ENCODE data around the gene LOC101059915.

Gene LOC101059915

DNA sequence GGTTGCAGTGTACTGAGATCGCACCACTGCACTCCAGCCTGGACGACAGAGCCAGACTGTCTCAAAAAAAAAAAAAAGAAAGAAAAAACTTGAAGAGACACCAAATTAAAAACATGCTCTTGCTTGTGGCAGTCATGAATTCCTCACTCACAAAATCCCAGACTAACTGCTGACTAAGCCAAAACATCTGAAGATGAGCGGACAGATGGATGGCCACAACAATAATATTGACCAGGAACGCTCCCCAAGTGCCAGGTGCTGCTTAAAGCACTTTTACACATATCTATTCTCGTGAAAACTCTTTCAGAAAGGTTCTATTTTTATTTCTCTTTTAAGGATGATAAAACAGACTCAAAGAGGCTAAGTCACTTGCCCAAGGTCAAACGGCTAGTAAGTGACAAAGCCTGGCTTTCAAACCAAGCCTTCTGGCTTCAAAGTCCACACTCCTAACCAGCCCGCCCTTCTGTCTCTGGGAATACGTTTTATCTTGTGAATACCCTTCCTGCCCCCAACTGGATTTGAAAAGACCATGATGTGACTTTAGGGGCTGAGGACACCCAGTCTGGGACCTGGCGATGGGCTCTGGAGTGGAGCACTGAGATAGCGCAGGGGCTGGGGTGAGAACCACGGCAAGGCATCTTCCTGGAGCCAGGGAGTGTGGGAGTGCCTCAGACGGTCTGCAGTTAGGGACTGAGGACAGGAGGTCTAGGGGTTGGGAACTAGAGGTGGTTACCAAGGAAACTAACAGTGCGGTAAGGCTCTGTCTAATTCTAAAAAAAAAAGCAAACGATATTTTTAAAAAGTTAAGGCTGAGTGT, 39.5 kb upstream of the LOC101059915 start:
- peak; percentile 35 for DNase-seq (ENCODE audit: low read depth)
- TF ChIP-seq, protein P1, sequence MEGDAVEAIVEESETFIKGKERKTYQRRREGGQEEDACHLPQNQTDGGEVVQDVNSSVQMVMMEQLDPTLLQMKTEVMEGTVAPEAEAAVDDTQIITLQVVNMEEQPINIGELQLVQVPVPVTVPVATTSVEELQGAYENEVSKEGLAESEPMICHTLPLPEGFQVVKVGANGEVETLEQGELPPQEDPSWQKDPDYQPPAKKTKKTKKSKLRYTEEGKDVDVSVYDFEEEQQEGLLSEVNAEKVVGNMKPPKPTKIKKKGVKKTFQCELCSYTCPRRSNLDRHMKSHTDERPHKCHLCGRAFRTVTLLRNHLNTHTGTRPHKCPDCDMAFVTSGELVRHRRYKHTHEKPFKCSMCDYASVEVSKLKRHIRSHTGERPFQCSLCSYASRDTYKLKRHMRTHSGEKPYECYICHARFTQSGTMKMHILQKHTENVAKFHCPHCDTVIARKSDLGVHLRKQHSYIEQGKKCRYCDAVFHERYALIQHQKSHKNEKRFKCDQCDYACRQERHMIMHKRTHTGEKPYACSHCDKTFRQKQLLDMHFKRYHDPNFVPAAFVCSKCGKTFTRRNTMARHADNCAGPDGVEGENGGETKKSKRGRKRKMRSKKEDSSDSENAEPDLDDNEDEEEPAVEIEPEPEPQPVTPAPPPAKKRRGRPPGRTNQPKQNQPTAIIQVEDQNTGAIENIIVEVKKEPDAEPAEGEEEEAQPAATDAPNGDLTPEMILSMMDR (conservative IDR thresholded peaks at IDR 0.05; ENCODE audit: control insufficient read depth, insufficient read depth, low read depth, low read length): no peak
- H3K4me3 ChIP-seq (ENCODE audit: control insufficient read depth, low read depth, low read length): no peak overlapping the region

DNA sequence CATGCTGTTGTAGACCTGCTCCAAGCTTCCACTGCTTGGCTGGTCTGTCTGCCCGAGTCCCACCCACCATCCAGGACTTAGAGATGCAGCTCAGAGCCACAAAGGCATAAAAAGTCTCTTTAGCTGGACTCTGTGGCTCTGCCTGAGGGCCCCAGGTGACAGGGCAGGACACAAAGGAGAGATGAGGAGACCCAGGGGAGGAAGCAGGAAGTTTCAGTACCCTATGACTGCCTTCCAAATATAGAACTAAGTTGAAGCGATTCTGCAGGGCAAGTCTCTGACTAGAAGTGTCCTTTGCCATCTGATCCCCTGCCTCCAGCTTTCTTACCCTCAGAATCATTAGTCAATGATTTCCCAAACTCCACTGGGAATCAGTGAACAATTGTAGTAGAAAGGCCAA, 37.9 kb upstream of the LOC101059915 start:
- TF ChIP-seq, protein P1 (conservative IDR thresholded peaks at IDR 0.05; ENCODE audit: control insufficient read depth, insufficient read depth, low read depth, low read length): no peak
- H3K4me3 ChIP-seq (ENCODE audit: control insufficient read depth, low read depth, low read length): no peak overlapping the region

DNA sequence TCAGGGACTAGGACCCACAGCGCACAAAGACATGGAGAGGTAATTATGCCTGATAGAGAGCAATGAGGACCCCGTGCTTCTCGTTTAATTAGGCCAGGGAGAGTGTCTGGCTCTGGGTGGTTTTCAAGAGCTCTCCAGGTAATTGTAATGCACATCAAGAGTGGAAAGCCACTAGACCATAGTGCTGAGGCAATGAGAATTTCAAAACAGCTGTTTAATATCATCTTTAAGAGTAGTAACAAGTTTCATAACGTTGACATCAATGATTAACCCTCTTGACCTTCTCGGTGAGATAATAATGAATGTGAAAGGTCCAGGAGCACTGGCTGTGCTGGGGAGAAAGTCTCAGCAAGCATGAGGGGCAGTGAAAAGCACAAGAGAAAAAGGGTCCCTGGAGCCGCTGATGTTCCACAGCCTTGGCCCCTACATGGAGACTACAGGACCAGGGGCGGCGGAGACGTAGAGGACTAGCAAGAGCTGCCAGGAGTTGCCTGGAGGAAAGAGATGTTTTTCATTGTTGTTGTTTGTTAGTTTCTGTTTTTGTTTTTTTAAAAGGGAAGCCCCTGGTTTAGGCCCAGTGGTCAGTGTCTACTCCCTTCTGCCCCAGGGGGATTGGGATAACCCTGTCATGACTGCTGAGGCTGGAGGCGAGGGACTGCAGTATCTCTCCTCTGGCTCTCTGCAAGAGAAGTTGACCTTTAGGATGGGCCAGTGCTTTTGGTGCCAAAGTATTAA, 34.3 kb upstream of the LOC101059915 start:
- DNase-seq (ENCODE audit: low read depth): no peak
- TF ChIP-seq, protein P1 (conservative IDR thresholded peaks at IDR 0.05; ENCODE audit: control insufficient read depth, insufficient read depth, low read depth, low read length): no peak
- H3K4me3 ChIP-seq (ENCODE audit: control insufficient read depth, low read depth, low read length): no peak overlapping the region

More for the DNA sequence above, 37.9 kb upstream of the LOC101059915 start:
- DNase-seq (ENCODE audit: low read depth): no peak

DNA sequence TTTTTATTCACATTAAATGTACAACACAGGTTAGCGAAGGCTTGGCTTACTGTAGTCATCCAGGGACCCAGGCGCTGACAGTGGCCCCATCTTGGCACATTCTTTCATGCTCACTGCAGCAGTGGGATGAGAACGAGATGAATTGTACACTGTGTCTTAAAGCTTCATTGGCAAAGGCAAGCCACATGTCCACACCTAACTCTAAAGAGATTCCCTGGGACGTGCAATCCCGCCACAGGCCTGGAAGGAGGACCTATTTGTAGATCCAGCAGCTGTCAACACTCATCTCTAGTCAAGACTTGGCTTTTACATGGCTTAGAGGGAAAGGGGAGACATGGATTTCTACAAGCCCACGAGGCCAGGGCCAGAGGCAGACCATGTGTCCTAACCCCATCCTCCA, 33.0 kb upstream of the LOC101059915 start:
- no peak overlapping the region for H3K4me3 ChIP-seq (ENCODE audit: control insufficient read depth, low read depth, low read length)
- TF ChIP-seq, protein P1 (conservative IDR thresholded peaks at IDR 0.05; ENCODE audit: control insufficient read depth, insufficient read depth, low read depth, low read length): no peak
- DNase-seq (ENCODE audit: low read depth): no peak

DNA sequence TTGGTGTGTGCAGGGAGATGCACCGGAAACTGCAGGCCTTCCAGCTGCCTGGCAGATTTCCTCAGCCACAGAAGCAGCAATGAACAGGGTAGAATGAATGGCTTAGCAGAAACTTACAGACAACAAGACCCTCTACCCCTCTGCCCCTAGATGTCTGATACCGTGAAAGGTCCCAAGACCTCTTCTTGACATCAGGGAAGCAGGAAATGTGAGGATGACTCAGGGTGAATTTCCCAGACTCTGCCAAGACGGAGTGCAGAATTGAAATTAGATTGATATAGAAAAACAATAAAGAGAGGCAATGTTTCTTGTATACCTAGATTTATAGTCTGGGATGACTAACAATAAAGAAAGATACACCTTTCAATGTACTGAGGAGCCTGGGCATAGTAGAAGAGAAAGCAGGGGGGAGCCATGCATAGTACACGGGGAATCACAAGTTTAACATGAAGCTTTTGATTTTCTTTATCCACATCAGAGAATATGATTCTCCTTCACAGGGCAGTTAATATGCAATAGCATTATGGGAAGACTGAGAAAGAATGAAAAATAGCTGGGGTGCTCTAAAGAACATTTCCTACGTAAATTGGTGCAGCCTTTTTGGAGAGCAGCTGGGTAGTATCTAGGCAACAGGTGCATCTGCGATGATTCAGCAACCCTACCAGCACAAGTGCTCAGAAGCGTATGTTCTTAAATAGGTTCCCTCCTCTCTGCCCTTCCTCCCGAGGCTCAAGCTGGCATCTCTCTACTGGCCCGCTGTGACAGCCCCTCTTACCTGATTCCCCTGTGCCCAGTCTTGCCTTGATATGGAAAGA, 30.7 kb upstream of the LOC101059915 start:
- TF ChIP-seq, protein P1 (conservative IDR thresholded peaks at IDR 0.05; ENCODE audit: control insufficient read depth, insufficient read depth, low read depth, low read length): no peak
- no peak overlapping the region for H3K4me3 ChIP-seq (ENCODE audit: control insufficient read depth, low read depth, low read length)
- DNase-seq (ENCODE audit: low read depth): no peak

DNA sequence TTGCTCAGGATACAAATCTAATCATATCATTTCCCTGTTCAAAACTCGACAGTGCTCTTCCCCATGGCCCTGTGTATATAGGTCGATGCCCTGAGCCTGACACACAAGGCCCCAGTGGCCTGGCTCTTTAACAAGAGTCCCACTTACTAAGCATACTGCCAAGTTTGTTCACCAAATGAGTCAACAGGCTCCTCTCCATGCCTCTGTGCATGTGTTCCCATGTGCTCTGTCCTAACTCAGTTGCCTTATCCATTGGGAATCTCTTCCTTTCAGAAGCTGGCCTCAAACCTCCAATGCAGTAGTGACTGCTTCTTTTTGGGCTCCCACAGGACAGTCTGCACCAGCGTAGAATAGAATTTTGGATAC, 30.1 kb upstream of the LOC101059915 start:
- H3K4me3 ChIP-seq (ENCODE audit: control insufficient read depth, low read depth, low read length): no peak overlapping the region
- DNase-seq (ENCODE audit: low read depth): peak; percentile 52
- TF ChIP-seq, protein P1 (conservative IDR thresholded peaks at IDR 0.05; ENCODE audit: control insufficient read depth, insufficient read depth, low read depth, low read length): no peak

All from fibroblast of mammary gland (primary cell).